Activated CD4-positive, alpha-beta T cell treated with anti-CD3 and anti-CD28 coated beads, Interleukin-2, amount 50 U/mL, for 1 hour (primary cell): ENCODE data around the gene FRMD5.
"Not testable (repeated sequence)": the region's sequence is repeated elsewhere in the genome, so short reads cannot be mapped to it uniquely, and the experiment has no call there.

Source experiments
- DNase-seq: peaks from one replicate; pipeline ENCODE4 v3.0.0-alpha.2; 2020

Gene FRMD5

GRCh38 chr15:43826508-43827341 lies 368.3 kb downstream of the FRMD5 start, which contains the start of gene WDR76:
Gene WDR76, plus strand, starts transcription at chr15:43827002. Its CDS starts 31 bp downstream, at chr15:43827033.
- DNase-seq = peak; percentile 50

- DNase-seq = no peak
Measured at GRCh38 chr15:43826029-43826507, 369.0 kb downstream of the FRMD5 start.

- DNase-seq = not testable (repeated sequence)
Measured at GRCh38 chr15:43825305-43825704, 369.8 kb downstream of the FRMD5 start.

- DNase-seq = peak; percentile 87
Measured at GRCh38 chr15:43824302-43825246, 370.5 kb downstream of the FRMD5 start, which contains the start of gene MFAP1. Gene MFAP1, minus strand, starts transcription at chr15:43824690. Its CDS starts 121 bp downstream, at chr15:43824569.

GRCh38 chr15:43821505-43821904 lies 373.6 kb downstream of the FRMD5 start:
- no peak for DNase-seq
